Astrocyte (in vitro differentiated cells and primary cell): Measurements from ENCODE around the gene DOK7. TPM values are rescaled to one million over a fixed set of nuclear protein-coding genes. Genes with fewer than 3 reads are reported as not detected.

Experiments used
- DNase-seq: peaks from one replicate; pipeline ENCODE4 v3.0.0-alpha.2; 2010; ENCODE audit warnings: low read depth
- FAIRE-seq: peaks from 2 replicates; lab custom pipeline; 2011; peaks lifted over from hg19 to GRCh38; lab: Jason Lieb, UNC
- H2AFZ ChIP-seq: 2 replicates; pipeline ENCODE4 v1.6.0; 2012; ENCODE audit warnings: low read depth, low read length, inconsistent platforms
- H3K27ac ChIP-seq: 2 replicates; pipeline ENCODE4 v1.5.1; 2011; ENCODE audit warnings: low read depth, low read length, inconsistent platforms
- H3K27me3 ChIP-seq: 2 replicates; pipeline ENCODE4 v1.6.0; 2011; ENCODE audit warnings: low read length, inconsistent platforms; ENCODE audit not compliant: insufficient read depth
- H3K36me3 ChIP-seq: 2 replicates; pipeline ENCODE4 v1.5.1; 2011; ENCODE audit warnings: low read length, inconsistent platforms; ENCODE audit not compliant: insufficient read depth
- H3K4me1 ChIP-seq: 2 replicates; pipeline ENCODE4 v1.5.1; 2011; ENCODE audit warnings: low read length, inconsistent platforms; ENCODE audit not compliant: insufficient read depth
- H3K4me2 ChIP-seq: 2 replicates; pipeline ENCODE4 v1.6.0; 2012; ENCODE audit warnings: low read length, inconsistent platforms
- H3K4me3 ChIP-seq: 2 replicates; pipeline ENCODE4 v1.5.1; 2011; ENCODE audit warnings: low read depth, mild to moderate bottlenecking, low read length, inconsistent platforms; ENCODE audit not compliant: insufficient read depth
- H3K79me2 ChIP-seq: 2 replicates; pipeline ENCODE4 v1.6.0; 2012; ENCODE audit warnings: mild to moderate bottlenecking, low read length, inconsistent platforms; ENCODE audit not compliant: insufficient read depth
- H3K9ac ChIP-seq: 2 replicates; pipeline ENCODE4 v1.6.0; 2012; ENCODE audit warnings: mild to moderate bottlenecking, low read length, inconsistent platforms
- H3K9me3 ChIP-seq: 2 replicates; pipeline ENCODE4 v1.5.1; 2012; ENCODE audit warnings: low read depth, mild to moderate bottlenecking, low read length, inconsistent platforms; ENCODE audit not compliant: insufficient read depth
- H4K20me1 ChIP-seq: 2 replicates; pipeline ENCODE4 v1.6.0; 2012; ENCODE audit warnings: low read length, inconsistent platforms; ENCODE audit not compliant: insufficient read depth
- H3K27ac Mint-ChIP-seq: one replicate; pipeline ENCODE4 v1.8.0; 2021; ENCODE audit warnings: mild to moderate bottlenecking, mixed read lengths; ENCODE audit not compliant: unreplicated experiment
- H3K27me3 Mint-ChIP-seq: one replicate; pipeline ENCODE4 v1.8.0; 2021; ENCODE audit warnings: low read depth, mixed read lengths; ENCODE audit not compliant: unreplicated experiment
- H3K36me3 Mint-ChIP-seq: one replicate; pipeline ENCODE4 v1.8.0; 2021; ENCODE audit warnings: low read depth, mixed read lengths; ENCODE audit not compliant: unreplicated experiment
- H3K4me1 Mint-ChIP-seq: one replicate; pipeline ENCODE4 v1.8.0; 2021; ENCODE audit warnings: low read depth, mixed read lengths; ENCODE audit not compliant: unreplicated experiment
- H3K4me3 Mint-ChIP-seq: one replicate; pipeline ENCODE4 v1.8.0; 2021; ENCODE audit warnings: mild to moderate bottlenecking, moderate library complexity, mixed read lengths; ENCODE audit not compliant: unreplicated experiment
- H3K9me3 Mint-ChIP-seq: one replicate; pipeline ENCODE4 v1.8.0; 2021; ENCODE audit warnings: mild to moderate bottlenecking, mixed read lengths; ENCODE audit not compliant: unreplicated experiment
- EZH2 ChIP-seq: IDR thresholded peaks from 2 replicates; pipeline ENCODE4 v1.6.1; 2012; ENCODE audit warnings: mild to moderate bottlenecking, low read length, inconsistent platforms; ENCODE audit not compliant: insufficient read depth
- total RNA-seq: library from RNA; stranded (reverse); gene quantifications from 2 replicates; pipeline ENCODE4 v1.2.1, GENCODE V29; 2021
- TF ChIP-seq, protein P1 (sequence below): IDR thresholded peaks from 2 replicates; pipeline ENCODE4 v1.5.1; 2011; ENCODE audit warnings: low read depth, mild to moderate bottlenecking, inconsistent platforms, low read length, moderate library complexity; ENCODE audit not compliant: insufficient read depth

DOK7 gene
- total RNA-seq, 1 donor from 2014 or later: not detected

DNA sequence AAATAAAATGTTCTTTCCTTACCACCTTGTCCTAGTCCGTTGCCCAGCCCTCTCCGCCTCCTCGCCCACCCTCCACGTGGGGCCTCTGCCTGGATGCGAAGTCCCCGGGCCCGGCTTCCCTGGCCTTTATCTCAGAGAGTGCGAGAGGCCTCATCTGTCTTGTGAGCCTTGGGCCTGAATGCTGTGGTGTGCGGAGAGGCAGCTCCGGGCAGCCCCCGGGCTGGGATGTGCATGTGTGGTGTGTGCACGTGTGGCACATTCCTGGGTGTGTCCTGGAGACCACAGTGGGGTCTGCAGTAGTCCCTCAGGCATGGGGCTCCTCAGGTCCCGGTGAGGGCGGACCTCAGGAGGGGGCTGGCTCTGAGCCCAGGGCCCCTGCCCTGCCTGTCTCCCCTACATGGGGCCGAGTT is 31.4 kb downstream of the DOK7 start:
- Mint-ChIP-seq H3K27me3 (peaks cover 9% of the 10 kb centered on the region), H3K4me1 (peaks cover 6% of the 10 kb centered on the region)

DNA sequence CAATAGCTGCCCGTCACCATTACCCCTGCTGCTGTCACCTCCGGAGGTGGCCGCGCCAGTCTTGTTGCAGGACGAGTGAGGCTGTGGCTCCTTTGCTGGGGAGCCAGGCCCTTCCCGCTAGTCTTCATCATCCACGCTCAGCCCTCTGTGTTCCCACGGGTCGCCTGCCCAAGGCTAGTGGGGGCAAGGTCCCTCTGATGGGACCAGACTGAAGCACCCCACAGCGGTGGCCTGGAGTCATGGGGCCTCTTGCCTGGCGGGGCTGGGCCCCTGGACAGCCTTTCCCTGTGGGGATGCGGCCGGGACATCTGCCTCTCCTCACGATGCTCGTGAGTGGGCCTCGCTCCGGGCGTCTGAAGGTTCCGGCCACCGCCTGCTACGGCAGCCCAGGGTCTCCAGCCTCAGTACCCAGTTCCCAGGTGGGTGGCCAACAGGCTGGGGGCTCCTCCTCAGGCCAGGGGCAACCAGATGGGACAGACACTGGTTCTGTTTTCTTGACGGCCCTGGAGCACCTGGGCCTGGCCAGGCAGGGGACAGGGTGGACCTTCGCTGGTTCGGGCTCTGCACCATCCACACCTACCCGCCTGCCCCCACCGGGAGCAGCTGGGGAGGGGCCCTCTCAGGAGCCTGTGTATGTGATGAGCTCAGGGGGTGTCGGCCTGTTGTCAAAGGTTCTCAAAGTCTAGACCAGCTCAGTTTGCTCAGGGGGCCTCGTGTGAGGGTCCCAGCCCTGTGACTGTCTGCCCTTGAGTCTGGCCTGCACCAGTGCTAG is 32.3 kb downstream of the DOK7 start:
- no peaks in the 10 kb centered on the region for H3K9me3 ChIP-seq
- no peaks in the 10 kb centered on the region for H3K36me3 ChIP-seq
- Mint-ChIP-seq H3K27me3 (peaks cover 9% of the 10 kb centered on the region), H3K4me3 (no peak overlapping the region), H3K27ac (no peak overlapping the region), H3K36me3 (no peaks in the 10 kb centered on the region), H3K9me3 (no peaks in the 10 kb centered on the region), H3K4me1 (peaks cover 6% of the 10 kb centered on the region)
- no peak for FAIRE-seq
- H3K9ac ChIP-seq: no peak overlapping the region
- no peaks in the 10 kb centered on the region for H3K4me1 ChIP-seq
- no peak overlapping the region for H3K27ac ChIP-seq
- H3K4me2 ChIP-seq: no peak overlapping the region
- peaks cover 22% of the 10 kb centered on the region for H4K20me1 ChIP-seq
- H3K4me3 ChIP-seq: no peak overlapping the region
- peaks cover 7% of the 10 kb centered on the region for H3K27me3 ChIP-seq
- TF ChIP-seq, protein P1, sequence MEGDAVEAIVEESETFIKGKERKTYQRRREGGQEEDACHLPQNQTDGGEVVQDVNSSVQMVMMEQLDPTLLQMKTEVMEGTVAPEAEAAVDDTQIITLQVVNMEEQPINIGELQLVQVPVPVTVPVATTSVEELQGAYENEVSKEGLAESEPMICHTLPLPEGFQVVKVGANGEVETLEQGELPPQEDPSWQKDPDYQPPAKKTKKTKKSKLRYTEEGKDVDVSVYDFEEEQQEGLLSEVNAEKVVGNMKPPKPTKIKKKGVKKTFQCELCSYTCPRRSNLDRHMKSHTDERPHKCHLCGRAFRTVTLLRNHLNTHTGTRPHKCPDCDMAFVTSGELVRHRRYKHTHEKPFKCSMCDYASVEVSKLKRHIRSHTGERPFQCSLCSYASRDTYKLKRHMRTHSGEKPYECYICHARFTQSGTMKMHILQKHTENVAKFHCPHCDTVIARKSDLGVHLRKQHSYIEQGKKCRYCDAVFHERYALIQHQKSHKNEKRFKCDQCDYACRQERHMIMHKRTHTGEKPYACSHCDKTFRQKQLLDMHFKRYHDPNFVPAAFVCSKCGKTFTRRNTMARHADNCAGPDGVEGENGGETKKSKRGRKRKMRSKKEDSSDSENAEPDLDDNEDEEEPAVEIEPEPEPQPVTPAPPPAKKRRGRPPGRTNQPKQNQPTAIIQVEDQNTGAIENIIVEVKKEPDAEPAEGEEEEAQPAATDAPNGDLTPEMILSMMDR: no peak
- TF ChIP-seq EZH2: no peak
- no peak for DNase-seq
- no peak overlapping the region for H2AFZ ChIP-seq
- H3K79me2 ChIP-seq: no peaks in the 10 kb centered on the region

More for the DNA sequence above, 31.4 kb downstream of the DOK7 start:
- H3K4me1 ChIP-seq: no peaks in the 10 kb centered on the region
- Mint-ChIP-seq H3K9me3 (no peaks in the 10 kb centered on the region), H3K4me3 (no peak overlapping the region), H3K36me3 (no peaks in the 10 kb centered on the region), H3K27ac (no peak overlapping the region)
- no peak overlapping the region for H3K4me2 ChIP-seq
- no peaks in the 10 kb centered on the region for H3K36me3 ChIP-seq
- H3K27ac ChIP-seq: no peak overlapping the region
- no peaks in the 10 kb centered on the region for H3K9me3 ChIP-seq
- H4K20me1 ChIP-seq: peaks cover 22% of the 10 kb centered on the region
- no peak overlapping the region for H2AFZ ChIP-seq
- no peaks in the 10 kb centered on the region for H3K79me2 ChIP-seq
- DNase-seq (no peak), FAIRE-seq (no peak)
- H3K9ac ChIP-seq: no peak overlapping the region
- H3K27me3 ChIP-seq: peaks cover 7% of the 10 kb centered on the region
- TF ChIP-seq, protein P1: no peak
- TF ChIP-seq EZH2: no peak
- H3K4me3 ChIP-seq: no peak overlapping the region

DNA sequence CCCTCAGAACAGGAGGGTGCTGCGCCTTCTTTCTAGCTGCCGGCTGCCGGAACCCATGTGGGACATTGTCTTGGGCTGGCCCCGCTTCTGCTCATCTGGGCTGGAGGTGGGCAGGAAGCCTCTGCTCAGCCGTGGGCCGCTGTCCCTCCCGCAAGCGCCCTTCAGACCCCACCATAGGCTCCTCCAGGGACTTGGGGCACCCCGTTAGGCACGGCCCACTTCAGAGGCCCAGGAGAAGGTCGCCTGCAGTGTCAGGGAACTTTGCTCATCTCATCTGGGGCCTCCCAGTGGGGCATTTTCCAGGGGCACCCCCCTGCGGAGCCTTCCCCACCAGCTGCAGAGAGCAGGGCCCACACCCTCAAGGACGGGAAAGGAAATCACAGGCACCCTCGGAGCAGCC is 32.9 kb downstream of the DOK7 start:
- DNase-seq (no peak), FAIRE-seq (no peak)
- no peak overlapping the region for H3K9ac ChIP-seq
- Mint-ChIP-seq H3K9me3 (no peaks in the 10 kb centered on the region), H3K4me3 (no peak overlapping the region), H3K36me3 (no peaks in the 10 kb centered on the region), H3K27ac (no peak overlapping the region), H3K4me1 (peaks cover 6% of the 10 kb centered on the region), H3K27me3 (peaks cover 9% of the 10 kb centered on the region)
- H3K4me2 ChIP-seq: no peak overlapping the region
- peaks cover 7% of the 10 kb centered on the region for H3K27me3 ChIP-seq
- no peak overlapping the region for H3K27ac ChIP-seq
- H3K79me2 ChIP-seq: no peaks in the 10 kb centered on the region
- no peak overlapping the region for H3K4me3 ChIP-seq
- H3K4me1 ChIP-seq: no peaks in the 10 kb centered on the region
- no peak overlapping the region for H2AFZ ChIP-seq
- H3K9me3 ChIP-seq: no peaks in the 10 kb centered on the region
- H3K36me3 ChIP-seq: no peaks in the 10 kb centered on the region
- TF ChIP-seq EZH2: no peak
- TF ChIP-seq, protein P1: no peak
- peaks cover 21% of the 10 kb centered on the region for H4K20me1 ChIP-seq
